Ishikawa (cell line): ENCODE measurements around the gene CCDC187.

Experiments
- CEBPB ChIP-seq: IDR thresholded peaks from 2 replicates; pipeline ENCODE4 v1.6.1; 2012
- FOXM1 ChIP-seq: IDR thresholded peaks from 2 replicates; pipeline ENCODE4 v1.6.1; 2012; ENCODE audit warnings: low read depth, borderline replicate concordance
- NFIC ChIP-seq: IDR thresholded peaks from 2 replicates; pipeline ENCODE4 v1.6.1; 2012
- RAD21 ChIP-seq: IDR thresholded peaks from 2 replicates; pipeline ENCODE4 v1.6.1; 2012; ENCODE audit warnings: low read depth
- REST ChIP-seq: IDR thresholded peaks from 2 replicates; pipeline ENCODE4 v1.6.1; 2012; ENCODE audit warnings: low read depth, mild to moderate bottlenecking
- TEAD4 ChIP-seq: IDR thresholded peaks from 2 replicates; pipeline ENCODE4 v1.6.1; 2012
- TF ChIP-seq, protein P1 (sequence below): IDR thresholded peaks from 2 replicates; pipeline ENCODE4 v1.6.1; 2012

DNA sequence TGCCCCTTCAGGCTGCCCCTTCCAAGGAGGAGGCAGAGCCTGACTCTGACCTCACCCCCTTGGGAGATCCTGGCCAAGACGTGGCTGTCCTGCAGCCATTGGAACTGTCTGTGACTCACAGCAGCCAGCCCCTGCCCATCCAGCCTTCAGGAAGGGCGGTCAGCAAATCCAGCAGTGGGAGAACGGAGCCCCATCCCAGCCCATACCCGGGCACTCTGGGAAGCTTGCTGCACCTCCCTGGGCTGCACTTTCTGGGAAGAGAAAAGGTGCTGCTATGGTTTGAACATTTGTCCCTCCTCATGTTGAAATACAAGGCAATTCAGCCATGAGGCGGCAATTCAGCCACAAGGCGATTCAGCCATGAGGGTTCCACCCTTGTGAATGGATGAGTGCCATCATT, 24.4 kb downstream of the CCDC187 start:
- TF ChIP-seq REST: no peak
- no peak for TF ChIP-seq RAD21
- TF ChIP-seq, protein P1, sequence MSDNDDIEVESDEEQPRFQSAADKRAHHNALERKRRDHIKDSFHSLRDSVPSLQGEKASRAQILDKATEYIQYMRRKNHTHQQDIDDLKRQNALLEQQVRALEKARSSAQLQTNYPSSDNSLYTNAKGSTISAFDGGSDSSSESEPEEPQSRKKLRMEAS: no peak
- TF ChIP-seq NFIC: no peak
- TF ChIP-seq TEAD4: no peak
- no peak for TF ChIP-seq CEBPB
- no peak for TF ChIP-seq FOXM1
